GM18499 (cell line): ENCODE measurements around the gene SPG7.

ENCODE experiments used
- ATAC-seq: cut with Tn5 transposase; IDR thresholded peaks from one replicate; pipeline ENCODE4 v1.9.1; 2021; ENCODE audit warnings: moderate number of reproducible peaks; ENCODE audit not compliant: insufficient read depth, unreplicated experiment

SPG7 gene

GRCh38 chr16:89484923-89485679 lies 23.1 kb upstream of the SPG7 start:
- no peak for ATAC-seq

GRCh38 chr16:89485701-89486246 lies 22.4 kb upstream of the SPG7 start:
- ATAC-seq, result no peak

- ATAC-seq, result no peak
Observed at GRCh38 chr16:89489040-89489897, 18.9 kb upstream of the SPG7 start.

GRCh38 chr16:89489898-89490438 lies 18.2 kb upstream of the SPG7 start:
- no peak for ATAC-seq

- ATAC-seq, result peak; percentile 88
Observed at GRCh38 chr16:89490439-89491237, 17.6 kb upstream of the SPG7 start, which contains the start of gene ANKRD11. TSS of gene ANKRD11 (minus strand) at chr16:89490561. CDS start at chr16:89317019, 173,542 bp downstream.

GRCh38 chr16:89491238-89491869 lies 16.8 kb upstream of the SPG7 start:
- no peak for ATAC-seq

GRCh38 chr16:89491974-89492687 lies 16.1 kb upstream of the SPG7 start:
- ATAC-seq, result no peak

GRCh38 chr16:89493776-89494175 lies 14.4 kb upstream of the SPG7 start:
- no peak for ATAC-seq

GRCh38 chr16:89495121-89495520 lies 13.1 kb upstream of the SPG7 start:
- no peak for ATAC-seq

- no peak for ATAC-seq
Observed at GRCh38 chr16:89498839-89499238, 9.4 kb upstream of the SPG7 start.

- no peak for ATAC-seq
Observed at GRCh38 chr16:89499767-89500166, 8.4 kb upstream of the SPG7 start.

- no peak for ATAC-seq
Observed at GRCh38 chr16:89502081-89502843, 5.9 kb upstream of the SPG7 start.

- ATAC-seq, result no peak
Observed at GRCh38 chr16:89504091-89504490, 4.1 kb upstream of the SPG7 start.

GRCh38 chr16:89505204-89506112 lies 2.7 kb upstream of the SPG7 start:
- no peak for ATAC-seq

GRCh38 chr16:89506113-89506504 lies 2.1 kb upstream of the SPG7 start:
- no peak for ATAC-seq

- no peak for ATAC-seq
Observed at GRCh38 chr16:89506791-89507191, 1.4 kb upstream of the SPG7 start.

- ATAC-seq, result no peak
Observed at GRCh38 chr16:89507214-89507833, 879 bp upstream of the SPG7 start.
